Activated CD4-positive, CD25-positive, alpha-beta regulatory T cell treated with anti-CD3 and anti-CD28 coated beads, Interleukin-2, amount 50 U/mL, for 72 hours (primary cell): ENCODE measurements around the gene RASSF10.
"Not testable (repeated sequence)": the region's sequence is repeated elsewhere in the genome, so short reads cannot be mapped to it uniquely, and the experiment has no call there.

Experiments
- DNase-seq: peaks from one replicate; pipeline ENCODE4 v3.0.0; 2021

RASSF10 gene

GRCh38 chr11:13029872-13030271 lies 20.8 kb downstream of the RASSF10 start:
- DNase-seq: no peak

GRCh38 chr11:13030857-13031256 lies 21.7 kb downstream of the RASSF10 start:
- DNase-seq: no peak

GRCh38 chr11:13031349-13031748 lies 22.2 kb downstream of the RASSF10 start:
- no peak for DNase-seq

GRCh38 chr11:13033760-13034533 lies 24.8 kb downstream of the RASSF10 start:
- DNase-seq: no peak

GRCh38 chr11:13035711-13036110 lies 26.6 kb downstream of the RASSF10 start:
- DNase-seq: no peak

- no peak for DNase-seq
Observed at GRCh38 chr11:13036235-13036634, 27.1 kb downstream of the RASSF10 start.

GRCh38 chr11:13038366-13038765 lies 29.2 kb downstream of the RASSF10 start:
- no peak for DNase-seq

- no peak for DNase-seq
Observed at GRCh38 chr11:13039126-13039525, 30.0 kb downstream of the RASSF10 start.

- DNase-seq: no peak
Observed at GRCh38 chr11:13040969-13041561, 31.9 kb downstream of the RASSF10 start.

GRCh38 chr11:13042873-13043342 lies 33.8 kb downstream of the RASSF10 start:
- no peak for DNase-seq

GRCh38 chr11:13043912-13044628 lies 35.0 kb downstream of the RASSF10 start:
- no peak for DNase-seq

- DNase-seq: not testable (repeated sequence)
Observed at GRCh38 chr11:13045089-13045488, 36.0 kb downstream of the RASSF10 start.

- DNase-seq: no peak
Observed at GRCh38 chr11:13045734-13046133, 36.6 kb downstream of the RASSF10 start.

GRCh38 chr11:13046637-13047570 lies 37.8 kb downstream of the RASSF10 start:
- no peak for DNase-seq

GRCh38 chr11:13047884-13048283 lies 38.8 kb downstream of the RASSF10 start:
- no peak for DNase-seq

- no peak for DNase-seq
Observed at GRCh38 chr11:13051257-13051656, 42.1 kb downstream of the RASSF10 start.

- no peak for DNase-seq
Observed at GRCh38 chr11:13052130-13052571, 43.0 kb downstream of the RASSF10 start.

GRCh38 chr11:13053255-13053917 lies 44.3 kb downstream of the RASSF10 start:
- no peak for DNase-seq

- no peak for DNase-seq
Observed at GRCh38 chr11:13054278-13054677, 45.2 kb downstream of the RASSF10 start.

- no peak for DNase-seq
Observed at GRCh38 chr11:13055200-13055599, 46.1 kb downstream of the RASSF10 start.

GRCh38 chr11:13061294-13061990 lies 52.3 kb downstream of the RASSF10 start:
- no peak for DNase-seq
